A549 (cell line): ENCODE results near the gene HSPG2. TPM values are rescaled to one million over a fixed set of nuclear protein-coding genes. Genes with fewer than 3 reads are reported as not detected.

Experiments used
- ATAC-seq, 2 experiments: fragments of 200-7000 bp in 1 of 2; fragments of >200 bp in 1 of 2; cut with Nextera tagmentation in 1 of 2; cut with Tn5 transposase in 1 of 2; 3 replicates each; pipeline versions ENCODE4 v1.8.0 to v1.9.1; 2018 to 2020; ENCODE audit warnings: mild to moderate bottlenecking in 1 of 2, moderate library complexity in 1 of 2
- CTCF ChIA-PET: fragments of 300-600 bp; sonication (Branson Sonifier 250); formaldehyde crosslinking; extraction: SDS; loops from one replicate; lab custom pipeline; 2021; ENCODE audit warnings: antibody characterized with exemption, inconsistent platforms; lab: Yijun Ruan, JAX
- POLR2A ChIA-PET: fragments of 350-600 bp; formaldehyde crosslinking; extraction: SDS; loops from one replicate; lab custom pipeline; 2021; ENCODE audit warnings: antibody characterized with exemption, inconsistent platforms; lab: Yijun Ruan, JAX
- DNase-seq, 2 experiments: peaks; one replicate each; pipeline versions ENCODE4 v3.0.0 to v3.0.0-alpha.2; 2011 to 2016; ENCODE audit warnings: low read depth in 1 of 2, low spot score in 1 of 2
- FAIRE-seq: peaks from 2 replicates; lab custom pipeline; 2011; peaks lifted over from hg19 to GRCh38; lab: Jason Lieb, UNC
- H3K27ac ChIP-seq, 2 experiments: fragments of >200 bp; sonication (Bioruptor Twin); formaldehyde crosslinking; 3 replicates each; pipeline ENCODE4 v1.5.1; 2016 to 2017
- H3K4me1 ChIP-seq: fragments of >200 bp; sonication (Bioruptor Twin); formaldehyde crosslinking; 3 replicates; pipeline ENCODE4 v1.6.1; 2016
- H3K4me2 ChIP-seq: fragments of >200 bp; sonication (Bioruptor Twin); formaldehyde crosslinking; 3 replicates; pipeline ENCODE4 v1.6.1; 2016
- H3K4me3 ChIP-seq: fragments of >200 bp; sonication (Bioruptor Twin); formaldehyde crosslinking; 3 replicates; pipeline ENCODE4 v1.5.1; 2016
- H3K9me3 ChIP-seq: fragments of >200 bp; sonication (Bioruptor Twin); formaldehyde crosslinking; 3 replicates; pipeline ENCODE4 v1.6.1; 2016
- BHLHE40 ChIP-seq: IDR thresholded peaks from 2 replicates; pipeline ENCODE4 v1.6.1; 2012; ENCODE audit warnings: low read depth, low read length, inconsistent platforms
- CEBPB ChIP-seq, 2 experiments: fragments of >200 bp in 1 of 2; sonication (Bioruptor Twin) in 1 of 2; formaldehyde crosslinking in 1 of 2; IDR thresholded peaks; 2 replicates each; pipeline ENCODE4 v1.6.1; 2012 to 2016
- CHD4 ChIP-seq: fragments of 200-600 bp; sonication (generic); IDR thresholded peaks from 2 replicates; pipeline ENCODE4 v1.6.1; 2016; ENCODE audit warnings: antibody characterized with exemption, mild to moderate bottlenecking, borderline replicate concordance
- ESRRA ChIP-seq: fragments of 150-350 bp; IDR thresholded peaks from 2 replicates; pipeline ENCODE4 v1.6.1; 2014; ENCODE audit warnings: mild to moderate bottlenecking, low read length, borderline replicate concordance
- HDAC2 ChIP-seq: fragments of 200-600 bp; sonication (generic); IDR thresholded peaks from 2 replicates; pipeline ENCODE4 v1.6.1; 2016
- HEYL ChIP-seq: fragments of 250-450 bp; sonication (Bioruptor Pico); IDR thresholded peaks from 2 replicates; pipeline ENCODE4 v1.8.0; 2021; ENCODE audit warnings: mild to moderate bottlenecking, moderate library complexity
- HOXA7 ChIP-seq: fragments of 250-450 bp; sonication (Bioruptor Pico); IDR thresholded peaks from 2 replicates; pipeline ENCODE4 v1.5.0; 2020; ENCODE audit warnings: mild to moderate bottlenecking, moderate library complexity
- JUN ChIP-seq, 2 experiments: fragments of >200 bp; sonication (Bioruptor Twin); formaldehyde crosslinking; IDR thresholded peaks; 2 replicates in 1 of 2; 3 replicates in 1 of 2; pipeline ENCODE4 v1.6.1; 2016 to 2017
- JUNB ChIP-seq: fragments of >200 bp; sonication (Bioruptor Twin); formaldehyde crosslinking; IDR thresholded peaks from 2 replicates; pipeline ENCODE4 v1.6.1; 2016
- KDM1A ChIP-seq: fragments of 200-600 bp; sonication (generic); IDR thresholded peaks from 2 replicates; pipeline ENCODE4 v1.6.1; 2016; ENCODE audit warnings: low read depth, mild to moderate bottlenecking
- MAX ChIP-seq: IDR thresholded peaks from 2 replicates; pipeline ENCODE4 v1.6.1; 2012
- PHF8 ChIP-seq: fragments of 200-600 bp; sonication (generic); IDR thresholded peaks from 2 replicates; pipeline ENCODE4 v1.6.1; 2016; ENCODE audit warnings: low read depth, mild to moderate bottlenecking, antibody characterized with exemption, moderate library complexity, borderline replicate concordance
- POLR2A ChIP-seq: IDR thresholded peaks from 2 replicates; pipeline ENCODE4 v1.6.1; 2012; ENCODE audit warnings: mild to moderate bottlenecking, low read length
- SMC3 ChIP-seq: fragments of >200 bp; sonication (Bioruptor Twin); formaldehyde crosslinking; IDR thresholded peaks from 3 replicates; pipeline ENCODE4 v1.6.1; 2018; ENCODE audit warnings: inconsistent platforms
- SREBF2 ChIP-seq: fragments of 450-650 bp; IDR thresholded peaks from 2 replicates; pipeline ENCODE4 v1.6.1; 2014; ENCODE audit warnings: mild to moderate bottlenecking, moderate library complexity
- TP53 ChIP-seq: fragments of 250-450 bp; sonication (Bioruptor Pico); IDR thresholded peaks from 2 replicates; pipeline ENCODE4 v1.5.0; 2021; ENCODE audit warnings: mild to moderate bottlenecking, moderate library complexity
- ZC3H11A ChIP-seq: fragments of 450-650 bp; IDR thresholded peaks from 2 replicates; pipeline ENCODE4 v1.6.1; 2014; ENCODE audit warnings: antibody characterized with exemption, mild to moderate bottlenecking
- WGBS: methylation state at CpG from one replicate; pipeline ENCODE4 v1.1.6; 2017; ENCODE audit errors: missing lambda C conversion rate; 5-methylcytosine and 5-hydroxymethylcytosine counted together
- polyA plus RNA-seq, 4 experiments: library from polyadenylated mRNA; depleted of rRNA in 3 of 4; stranded (reverse); fragments of >200 nt; fragmentation: RNase III in 1 of 4; extraction: RNeasy Plus Mini Kit Qiagen cat#74134 plus additional on column Dnase treatment in 1 of 4; gene quantifications; 2 replicates in 3 of 4; 3 replicates in 1 of 4; pipeline ENCODE4 v1.2.3, GENCODE V29; 2011 to 2017
- TF ChIP-seq, protein P1 (sequence below): fragments of 150-350 bp; IDR thresholded peaks from 2 replicates; pipeline ENCODE4 v1.6.1; 2014; ENCODE audit warnings: low read depth, mild to moderate bottlenecking, low read length
- TF ChIP-seq, protein P2 (sequence below): IDR thresholded peaks from 2 replicates; pipeline ENCODE4 v1.6.1; 2012; ENCODE audit warnings: low read depth, borderline replicate concordance
- TF ChIP-seq, protein P3 (sequence below): fragments of 450-650 bp; IDR thresholded peaks from 2 replicates; pipeline ENCODE4 v1.6.1; 2014; ENCODE audit warnings: antibody characterized with exemption
- TF ChIP-seq, protein P4 (sequence below): fragments of 250-450 bp; sonication (Bioruptor Pico); IDR thresholded peaks from 2 replicates; pipeline ENCODE4 v1.5.0; 2020; ENCODE audit warnings: low read depth, mild to moderate bottlenecking, moderate library complexity

Gene HSPG2
- polyA plus RNA-seq, 2 of the 4 experiments (the other 2 are of a cell fraction): 7.0 to 42.7 TPM

DNA sequence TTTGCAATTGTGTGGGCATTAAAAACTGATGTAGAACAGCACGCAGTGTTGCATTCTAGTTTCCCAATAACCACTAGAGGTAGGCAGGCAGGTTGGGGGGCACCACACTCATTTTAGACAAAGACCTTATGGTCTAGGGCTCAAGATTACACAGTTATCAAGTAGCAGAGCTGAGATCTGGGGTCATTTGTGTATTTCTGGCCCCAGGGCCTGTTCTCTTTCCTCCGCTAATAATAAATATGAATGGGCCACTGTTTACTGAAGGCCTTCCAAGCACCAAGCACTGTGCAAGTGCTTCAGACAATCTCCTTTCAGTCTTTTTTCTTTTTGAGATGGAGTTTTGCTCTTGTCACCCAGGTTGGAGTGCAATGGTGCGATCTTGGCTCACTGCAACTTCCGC lies 101.1 kb downstream of the HSPG2 start:
- Histone ChIP-seq H3K4me3 (no peak overlapping the region), H3K4me1 (no peaks in the 10 kb centered on the region), H3K27ac (no peak overlapping the region), H3K9me3 (peaks cover 21% of the 10 kb centered on the region), H3K4me2 (no peak overlapping the region)
- POLR2A ChIA-PET: no interaction called here
- DNase-seq (no peak), FAIRE-seq (no peak), ATAC-seq (no peak)
- TF ChIP-seq, protein P1, sequence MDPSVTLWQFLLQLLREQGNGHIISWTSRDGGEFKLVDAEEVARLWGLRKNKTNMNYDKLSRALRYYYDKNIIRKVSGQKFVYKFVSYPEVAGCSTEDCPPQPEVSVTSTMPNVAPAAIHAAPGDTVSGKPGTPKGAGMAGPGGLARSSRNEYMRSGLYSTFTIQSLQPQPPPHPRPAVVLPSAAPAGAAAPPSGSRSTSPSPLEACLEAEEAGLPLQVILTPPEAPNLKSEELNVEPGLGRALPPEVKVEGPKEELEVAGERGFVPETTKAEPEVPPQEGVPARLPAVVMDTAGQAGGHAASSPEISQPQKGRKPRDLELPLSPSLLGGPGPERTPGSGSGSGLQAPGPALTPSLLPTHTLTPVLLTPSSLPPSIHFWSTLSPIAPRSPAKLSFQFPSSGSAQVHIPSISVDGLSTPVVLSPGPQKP: no peak
- TF ChIP-seq JUN (IDR thresholded peaks at IDR 0.05) (no peak), MAX (no peak), HOXA7 (CRISPR knock-in tag) (no peak), POLR2A (no peak), SMC3 (no peak), CEBPB (IDR thresholded peaks at IDR 0.05) (no peak), HEYL (CRISPR knock-in tag) (no peak), KDM1A (no peak), JUNB (no peak), ZC3H11A (no peak), SREBF2 (no peak), PHF8 (no peak), TP53 (CRISPR knock-in tag) (no peak), BHLHE40 (no peak)
- TF ChIP-seq, protein P2, sequence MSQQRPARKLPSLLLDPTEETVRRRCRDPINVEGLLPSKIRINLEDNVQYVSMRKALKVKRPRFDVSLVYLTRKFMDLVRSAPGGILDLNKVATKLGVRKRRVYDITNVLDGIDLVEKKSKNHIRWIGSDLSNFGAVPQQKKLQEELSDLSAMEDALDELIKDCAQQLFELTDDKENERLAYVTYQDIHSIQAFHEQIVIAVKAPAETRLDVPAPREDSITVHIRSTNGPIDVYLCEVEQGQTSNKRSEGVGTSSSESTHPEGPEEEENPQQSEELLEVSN: no peak
- TF ChIP-seq, protein P3, sequence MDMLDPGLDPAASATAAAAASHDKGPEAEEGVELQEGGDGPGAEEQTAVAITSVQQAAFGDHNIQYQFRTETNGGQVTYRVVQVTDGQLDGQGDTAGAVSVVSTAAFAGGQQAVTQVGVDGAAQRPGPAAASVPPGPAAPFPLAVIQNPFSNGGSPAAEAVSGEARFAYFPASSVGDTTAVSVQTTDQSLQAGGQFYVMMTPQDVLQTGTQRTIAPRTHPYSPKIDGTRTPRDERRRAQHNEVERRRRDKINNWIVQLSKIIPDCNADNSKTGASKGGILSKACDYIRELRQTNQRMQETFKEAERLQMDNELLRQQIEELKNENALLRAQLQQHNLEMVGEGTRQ: no peak
- TF ChIP-seq, protein P4, sequence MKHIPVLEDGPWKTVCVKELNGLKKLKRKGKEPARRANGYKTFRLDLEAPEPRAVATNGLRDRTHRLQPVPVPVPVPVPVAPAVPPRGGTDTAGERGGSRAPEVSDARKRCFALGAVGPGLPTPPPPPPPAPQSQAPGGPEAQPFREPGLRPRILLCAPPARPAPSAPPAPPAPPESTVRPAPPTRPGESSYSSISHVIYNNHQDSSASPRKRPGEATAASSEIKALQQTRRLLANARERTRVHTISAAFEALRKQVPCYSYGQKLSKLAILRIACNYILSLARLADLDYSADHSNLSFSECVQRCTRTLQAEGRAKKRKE (CRISPR knock-in tag): no peak
- WGBS: 98% methylated on average over 4 of the region's 4 CpGs
- CTCF ChIA-PET: no interaction called here

GRCh38 chr1:21834666-21835065 lies 102.4 kb downstream of the HSPG2 start:
- TF ChIP-seq CHD4: no peak
- TF ChIP-seq HDAC2: no peak
- TF ChIP-seq, all 56 proteins: peak for 0
- no peak overlapping the region for H3K4me3 ChIP-seq
- DNase-seq: no peak
- ChIA-PET CTCF (interaction anchor here (1.2 kb wide), 1 partner anchor 20 kb away, joined by 3 read pairs; no protein-coding TSS in a partner anchor), POLR2A (no interaction called here)
- H3K4me2 ChIP-seq: no peak overlapping the region
- no peak for ATAC-seq
- no peaks in the 10 kb centered on the region for H3K4me1 ChIP-seq
- no peak for FAIRE-seq
- H3K27ac ChIP-seq: no peak overlapping the region
- WGBS: 93% methylated on average over 16 of the region's 16 CpGs
- peaks cover 21% of the 10 kb centered on the region for H3K9me3 ChIP-seq

DNA sequence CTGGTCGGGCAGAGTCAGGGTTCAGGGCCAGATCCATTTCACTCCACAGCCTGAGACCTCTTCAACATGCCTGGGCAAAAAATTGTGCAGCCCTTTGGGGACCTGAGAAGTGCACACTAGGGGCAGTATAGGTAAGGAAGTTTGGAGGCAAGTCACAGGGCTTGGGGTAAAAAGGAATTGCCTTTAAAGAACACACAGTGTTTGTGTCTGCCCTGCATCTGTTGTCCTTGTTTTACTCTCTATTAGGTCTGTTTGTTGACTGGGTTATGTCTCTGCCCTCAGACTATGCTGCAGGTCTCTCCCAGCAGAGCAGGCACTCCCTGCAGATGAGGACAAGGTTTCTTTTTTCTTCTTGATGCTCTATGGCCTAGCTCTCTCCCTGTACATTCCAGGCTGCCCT lies 103.0 kb downstream of the HSPG2 start:
- DNase-seq (no peak), ATAC-seq (no peak), FAIRE-seq (no peak)
- Histone ChIP-seq H3K4me3 (no peak overlapping the region), H3K4me1 (no peaks in the 10 kb centered on the region), H3K9me3 (peaks cover 21% of the 10 kb centered on the region), H3K27ac (no peak overlapping the region), H3K4me2 (no peak overlapping the region)
- ChIA-PET CTCF (no interaction called here), POLR2A (no interaction called here)
- TF ChIP-seq CEBPB (IDR thresholded peaks at IDR 0.05) (no peak), ESRRA (no peak)
- WGBS: no CpG with 5 or more reads among the region's 1 CpG
